ENCODE data around the gene C2orf68. TPM values are rescaled to one million over a fixed set of nuclear protein-coding genes. Genes with fewer than 3 reads are reported as not detected.

The C2orf68 gene
- total and polyA plus RNA-seq, 2 donors (not counting 1 experiment from before 2014, with no cell fraction given) = 30.5 to 82.4 TPM

DNA sequence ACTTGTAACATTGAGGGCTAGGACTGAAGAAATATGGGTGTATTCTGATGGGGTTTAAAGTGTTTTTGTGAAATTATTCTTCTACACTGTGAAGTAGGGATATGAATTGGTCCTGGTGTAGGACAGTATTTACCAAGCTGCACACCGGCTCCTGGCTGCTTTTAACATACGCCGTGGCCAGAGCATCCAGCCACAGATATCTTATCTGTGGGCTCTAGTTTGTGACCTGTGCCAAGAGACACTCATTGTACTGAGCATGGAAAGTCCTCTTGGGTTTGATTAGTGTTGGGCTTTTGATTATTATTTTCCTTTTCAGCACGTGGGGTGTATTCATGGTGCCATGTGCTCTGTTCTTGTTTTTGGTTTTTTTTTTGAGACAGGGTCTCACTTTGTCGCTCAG, 12.1 kb upstream of the C2orf68 start:
- no peaks in the 10 kb centered on the region for H3K27me3 Mint-ChIP-seq
- peaks cover 34% of the 10 kb centered on the region for H3K79me2 ChIP-seq (ENCODE audit: control insufficient read depth, insufficient read depth, low read length)
- ChIA-PET CTCF (interaction anchor here (4.8 kb wide), 1 partner anchor 13 kb away, joined by 23 read pairs; no protein-coding TSS in a partner anchor), POLR2A (no interaction called here)
- TF ChIP-seq, protein P1, sequence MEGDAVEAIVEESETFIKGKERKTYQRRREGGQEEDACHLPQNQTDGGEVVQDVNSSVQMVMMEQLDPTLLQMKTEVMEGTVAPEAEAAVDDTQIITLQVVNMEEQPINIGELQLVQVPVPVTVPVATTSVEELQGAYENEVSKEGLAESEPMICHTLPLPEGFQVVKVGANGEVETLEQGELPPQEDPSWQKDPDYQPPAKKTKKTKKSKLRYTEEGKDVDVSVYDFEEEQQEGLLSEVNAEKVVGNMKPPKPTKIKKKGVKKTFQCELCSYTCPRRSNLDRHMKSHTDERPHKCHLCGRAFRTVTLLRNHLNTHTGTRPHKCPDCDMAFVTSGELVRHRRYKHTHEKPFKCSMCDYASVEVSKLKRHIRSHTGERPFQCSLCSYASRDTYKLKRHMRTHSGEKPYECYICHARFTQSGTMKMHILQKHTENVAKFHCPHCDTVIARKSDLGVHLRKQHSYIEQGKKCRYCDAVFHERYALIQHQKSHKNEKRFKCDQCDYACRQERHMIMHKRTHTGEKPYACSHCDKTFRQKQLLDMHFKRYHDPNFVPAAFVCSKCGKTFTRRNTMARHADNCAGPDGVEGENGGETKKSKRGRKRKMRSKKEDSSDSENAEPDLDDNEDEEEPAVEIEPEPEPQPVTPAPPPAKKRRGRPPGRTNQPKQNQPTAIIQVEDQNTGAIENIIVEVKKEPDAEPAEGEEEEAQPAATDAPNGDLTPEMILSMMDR (IDR thresholded peaks at IDR 0.05) = no peak
- H3K27ac Mint-ChIP-seq = no peak overlapping the region
- H3K9me3 Mint-ChIP-seq (ENCODE audit: insufficient read depth) = no peaks in the 10 kb centered on the region
- no peak overlapping the region for H3K27ac ChIP-seq (ENCODE audit: low read length in 2 of 2)
- no peak overlapping the region for H3K4me3 Mint-ChIP-seq
- no peak overlapping the region for H3K4me2 ChIP-seq (replicated peaks; ENCODE audit: low read depth, low read length, poor library complexity, severe bottlenecking)
- no peak overlapping the region for H3K4me3 ChIP-seq (ENCODE audit: control extremely low read depth in 1 of 5, extremely low read depth in 1 of 5, insufficient read depth in 1 of 5, low read depth in 2 of 5, low read length in 4 of 5)
- no peaks in the 10 kb centered on the region for H3K27me3 ChIP-seq (replicated peaks in 1 of 4; ENCODE audit: control extremely low read depth in 1 of 4, control insufficient read depth in 3 of 4, insufficient read depth in 4 of 4, low read length in 3 of 4)
- WGBS (ENCODE audit: insufficient coverage) = 100% methylated on average over 4 of the region's 5 CpGs
- no peak overlapping the region for H2AFZ ChIP-seq (ENCODE audit: insufficient read depth, low read depth, low read length, poor library complexity, severe bottlenecking)
- H4K20me1 ChIP-seq (ENCODE audit: control insufficient read depth, insufficient read depth, low read length, poor library complexity, severe bottlenecking) = peaks cover 14% of the 10 kb centered on the region
- no peaks in the 10 kb centered on the region for H3K9me3 ChIP-seq (ENCODE audit: control extremely low read depth in 1 of 3, control insufficient read depth in 2 of 3, insufficient read depth in 1 of 3, low read length in 2 of 3)
- DNase-seq = no peak
- intact Hi-C loops (cut with micrococcal nuclease) = no loop called here
- no peak for ATAC-seq (ENCODE audit: low read depth)
- peaks cover 6 to 7% of the 10 kb centered on the region in 2 donors for H3K4me1 ChIP-seq (ENCODE audit: control insufficient read depth in 2 of 2, insufficient read depth in 2 of 2, low read length in 2 of 2)
- peaks cover 12% of the 10 kb centered on the region for H3K4me1 Mint-ChIP-seq
- H3K9ac ChIP-seq (ENCODE audit: low read length) = no peak overlapping the region
- H3K36me3 ChIP-seq (replicated peaks in 1 of 2; ENCODE audit: control extremely low read depth in 1 of 2, control insufficient read depth in 1 of 2, extremely low read depth in 1 of 2, insufficient read depth in 2 of 2, low read length in 1 of 2) = peaks cover 9 to 87% of the 10 kb centered on the region in 2 experiments

DNA sequence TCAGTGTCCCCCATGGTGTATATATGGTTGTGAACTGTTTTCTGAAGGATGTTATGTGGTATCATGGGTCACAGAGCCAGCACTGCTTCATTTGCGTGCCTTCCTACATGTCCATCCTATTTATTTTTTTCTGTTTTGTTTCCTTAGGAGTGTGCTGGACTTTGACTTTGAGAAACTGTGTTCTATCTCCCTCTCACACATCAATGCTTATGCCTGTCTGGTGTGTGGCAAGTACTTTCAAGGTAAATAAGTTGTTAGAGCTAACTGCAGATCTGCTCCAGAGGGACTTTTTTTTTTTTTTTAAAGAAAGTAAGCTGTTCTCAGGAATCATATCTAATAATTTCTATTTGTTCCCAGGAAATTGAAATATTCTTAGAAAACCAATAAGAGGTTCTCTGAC, 9.5 kb upstream of the C2orf68 start:
- no peak overlapping the region for H2AFZ ChIP-seq (ENCODE audit: insufficient read depth, low read depth, low read length, poor library complexity, severe bottlenecking)
- H3K9me3 ChIP-seq (ENCODE audit: control extremely low read depth in 1 of 3, control insufficient read depth in 2 of 3, insufficient read depth in 1 of 3, low read length in 2 of 3) = no peaks in the 10 kb centered on the region
- no peak for TF ChIP-seq EZH2 (IDR thresholded peaks at IDR 0.05; ENCODE audit: borderline replicate concordance, insufficient read depth, low read depth, low read length, poor library complexity, severe bottlenecking)
- TF ChIP-seq, protein P1 (IDR thresholded peaks at IDR 0.05) = no peak
- no peak overlapping the region for H3K4me2 ChIP-seq (replicated peaks; ENCODE audit: low read depth, low read length, poor library complexity, severe bottlenecking)
- POLR2A ChIA-PET = no interaction called here
- no CpG with 5 or more reads among the region's 1 CpG for WGBS (ENCODE audit: insufficient coverage)
- no peak overlapping the region for H3K9ac ChIP-seq (ENCODE audit: low read length)
- H3K27me3 ChIP-seq (replicated peaks in 1 of 4; ENCODE audit: control extremely low read depth in 1 of 4, control insufficient read depth in 3 of 4, insufficient read depth in 4 of 4, low read length in 3 of 4) = no peaks in the 10 kb centered on the region
- no peak overlapping the region for H3K27ac ChIP-seq (ENCODE audit: low read length in 2 of 2)
- ATAC-seq (ENCODE audit: low read depth) = no peak
- DNase-seq = no peak
- CTCF ChIA-PET = interaction anchor here (0.6 to 4.8 kb wide), 3 partner anchors 10 to 34 kb away, joined by 3 to 23 read pairs (median 3); no protein-coding TSS in a partner anchor
- Mint-ChIP-seq H3K27me3 (no peaks in the 10 kb centered on the region), H3K4me3 (no peak overlapping the region), H3K27ac (no peak overlapping the region), H3K4me1 (peaks cover 15% of the 10 kb centered on the region), H3K9me3 (ENCODE audit: insufficient read depth) (no peaks in the 10 kb centered on the region)
- peaks cover 12 to 16% of the 10 kb centered on the region in 2 donors for H3K4me1 ChIP-seq (ENCODE audit: control insufficient read depth in 2 of 2, insufficient read depth in 2 of 2, low read length in 2 of 2)
- peaks cover 11 to 69% of the 10 kb centered on the region in 2 experiments for H3K36me3 ChIP-seq (replicated peaks in 1 of 2; ENCODE audit: control extremely low read depth in 1 of 2, control insufficient read depth in 1 of 2, extremely low read depth in 1 of 2, insufficient read depth in 2 of 2, low read length in 1 of 2)
- intact Hi-C loops (cut with micrococcal nuclease) = no loop called here
- H4K20me1 ChIP-seq (ENCODE audit: control insufficient read depth, insufficient read depth, low read length, poor library complexity, severe bottlenecking) = peaks cover 26% of the 10 kb centered on the region
- H3K4me3 ChIP-seq (ENCODE audit: control extremely low read depth in 1 of 5, extremely low read depth in 1 of 5, insufficient read depth in 1 of 5, low read depth in 2 of 5, low read length in 4 of 5) = no peak overlapping the region
- peaks cover 60% of the 10 kb centered on the region for H3K79me2 ChIP-seq (ENCODE audit: control insufficient read depth, insufficient read depth, low read length)

Data from B cell (primary cell).